Muscle of back (tissue), 10 donors: ENCODE results near the gene SEMG2. TPM values are rescaled to one million over a fixed set of nuclear protein-coding genes. Genes with fewer than 3 reads are reported as not detected.

Experiments used
- polyA plus RNA-seq, 10 donors: library from polyadenylated mRNA; unstranded; fragments of 120-200 nt; gene quantifications; one replicate each; pipeline ENCODE4 v1.2.1, GENCODE V29; 2013; ENCODE audit not compliant: insufficient read length in 10 of 10

Gene SEMG2
- polyA plus RNA-seq, 10 donors: not detected

Other genes starting within 250 kb of the SEMG2 start
- gene KCNS1, start 120.2 kb upstream of the SEMG2 start, polyA plus RNA-seq: under 1 TPM in 9 of 10 donors, not detected in 1; 0.03 to 0.18 (median 0.07) TPM
- gene WFDC5, start 106.2 kb upstream of the SEMG2 start, polyA plus RNA-seq: under 1 TPM in 2 of 10 donors, not detected in 8; 0.62 to 0.69 TPM
- not detected for gene WFDC12, start 96.9 kb upstream of the SEMG2 start, polyA plus RNA-seq
- gene PI3, start 46.5 kb upstream of the SEMG2 start, polyA plus RNA-seq: not detected
- under 1 TPM in 1 of 10 donors, not detected in 9; 0.07 TPM for gene SEMG1, start 14.3 kb upstream of the SEMG2 start, polyA plus RNA-seq
- gene SLPI, start 33.2 kb downstream of the SEMG2 start, polyA plus RNA-seq: under 1 TPM in 3 of 10 donors, not detected in 7; 0.34 to 0.71 (median 0.69) TPM
- gene RBPJL, start 85.5 kb downstream of the SEMG2 start, polyA plus RNA-seq: under 1 TPM in 1 of 10 donors, not detected in 9; 0.14 TPM
- gene MATN4, start 86.9 kb downstream of the SEMG2 start, polyA plus RNA-seq: 1 to 10 TPM in 2 of 10 donors, under 1 TPM in 8; 0.34 to 2.5 (median 0.63) TPM
- gene SDC4, start 127.1 kb downstream of the SEMG2 start, polyA plus RNA-seq: 10 to 100 TPM in 3 of 10 donors, 1 to 10 TPM in 7; 4.6 to 15.3 (median 7.7) TPM
- 10 to 100 TPM; 13.7 to 17.9 (median 15.9) TPM for gene SYS1, start 141.8 kb downstream of the SEMG2 start, polyA plus RNA-seq
- gene TP53TG5, start 157.0 kb downstream of the SEMG2 start, polyA plus RNA-seq: 1 to 10 TPM in 2 of 10 donors, under 1 TPM in 8; 0.41 to 1.4 (median 0.68) TPM
- 10 to 100 TPM; 17.2 to 26.4 (median 22.8) TPM for gene DBNDD2, start 186.9 kb downstream of the SEMG2 start, polyA plus RNA-seq
- gene PIGT, start 194.8 kb downstream of the SEMG2 start, polyA plus RNA-seq: 10 to 100 TPM; 61.2 to 79.5 (median 71.6) TPM
- 1 to 10 TPM in 1 of 10 donors, under 1 TPM in 6, not detected in 3; 0.26 to 1.9 (median 0.77) TPM for gene WFDC2, start 248.4 kb downstream of the SEMG2 start, polyA plus RNA-seq